HEK293 (cell line): ENCODE data around the gene TRIM40.

Experiments used
- CTCF ChIP-seq: fragments of 450-650 bp; formaldehyde crosslinking; IDR thresholded peaks from 2 replicates; pipeline ENCODE4 v1.5.1; 2016; ENCODE audit warnings: missing biosample characterization, missing genetic modification characterization
- YY1 ChIP-seq: fragments of 450-650 bp; formaldehyde crosslinking; IDR thresholded peaks from 2 replicates; pipeline ENCODE4 v1.5.1; 2018; ENCODE audit warnings: missing biosample characterization, missing genetic modification characterization
- ZBTB1 ChIP-seq: fragments of 450-650 bp; formaldehyde crosslinking; IDR thresholded peaks from 2 replicates; pipeline ENCODE4 v1.5.1; 2016; ENCODE audit warnings: missing biosample characterization, missing genetic modification characterization
- ZBTB20 ChIP-seq: fragments of 450-650 bp; formaldehyde crosslinking; IDR thresholded peaks from 2 replicates; pipeline ENCODE4 v1.5.1; 2016; ENCODE audit warnings: missing biosample characterization, missing genetic modification characterization
- ZNF138 ChIP-seq: fragments of 450-650 bp; formaldehyde crosslinking; IDR thresholded peaks from 2 replicates; pipeline ENCODE4 v1.5.1; 2016; ENCODE audit warnings: missing biosample characterization, missing genetic modification characterization, borderline replicate concordance
- ZNF596 ChIP-seq: fragments of 450-650 bp; IDR thresholded peaks from 2 replicates; pipeline ENCODE4 v1.5.0; 2018; ENCODE audit warnings: missing biosample characterization, mild to moderate bottlenecking, missing genetic modification characterization, moderate library complexity
- ZNF785 ChIP-seq: fragments of 450-650 bp; formaldehyde crosslinking; IDR thresholded peaks from 2 replicates; pipeline ENCODE4 v1.5.1; 2016; ENCODE audit warnings: missing biosample characterization, missing genetic modification characterization

- TF ChIP-seq ZNF138 (tag by site-specific recombination) (no peak), ZBTB20 (tag by site-specific recombination) (no peak), ZNF596 (tag by site-specific recombination) (no peak), ZBTB1 (tag by site-specific recombination) (no peak), YY1 (no peak), ZNF785 (tag by site-specific recombination) (no peak), CTCF (tag by site-specific recombination) (no peak)
Measured at GRCh38 chr6:30122515-30122914, 13.4 kb upstream of the TRIM40 start.
